Hepatocyte (in vitro differentiated cells): ENCODE data around the gene SDC3.

Experiments used
- EZH2 ChIP-seq: fragments of 200-600 bp; sonication (generic); IDR thresholded peaks from 2 replicates; pipeline ENCODE4 v1.6.1; 2016; ENCODE audit warnings: antibody characterized with exemption, mild to moderate bottlenecking, borderline replicate concordance
- EZH2phosphoT487 ChIP-seq: fragments of 200-600 bp; sonication (generic); IDR thresholded peaks from one replicate; pipeline ENCODE4 v1.6.1; 2018; ENCODE audit warnings: antibody characterized with exemption, mild to moderate bottlenecking, low read depth, moderate library complexity; ENCODE audit not compliant: unreplicated experiment, severe bottlenecking
- TF ChIP-seq, protein P1 (sequence below): fragments of 200-600 bp; sonication (generic); IDR thresholded peaks from 2 replicates; pipeline ENCODE4 v1.5.1; 2016; ENCODE audit warnings: antibody characterized with exemption, mild to moderate bottlenecking; ENCODE audit not compliant: poor library complexity

DNA sequence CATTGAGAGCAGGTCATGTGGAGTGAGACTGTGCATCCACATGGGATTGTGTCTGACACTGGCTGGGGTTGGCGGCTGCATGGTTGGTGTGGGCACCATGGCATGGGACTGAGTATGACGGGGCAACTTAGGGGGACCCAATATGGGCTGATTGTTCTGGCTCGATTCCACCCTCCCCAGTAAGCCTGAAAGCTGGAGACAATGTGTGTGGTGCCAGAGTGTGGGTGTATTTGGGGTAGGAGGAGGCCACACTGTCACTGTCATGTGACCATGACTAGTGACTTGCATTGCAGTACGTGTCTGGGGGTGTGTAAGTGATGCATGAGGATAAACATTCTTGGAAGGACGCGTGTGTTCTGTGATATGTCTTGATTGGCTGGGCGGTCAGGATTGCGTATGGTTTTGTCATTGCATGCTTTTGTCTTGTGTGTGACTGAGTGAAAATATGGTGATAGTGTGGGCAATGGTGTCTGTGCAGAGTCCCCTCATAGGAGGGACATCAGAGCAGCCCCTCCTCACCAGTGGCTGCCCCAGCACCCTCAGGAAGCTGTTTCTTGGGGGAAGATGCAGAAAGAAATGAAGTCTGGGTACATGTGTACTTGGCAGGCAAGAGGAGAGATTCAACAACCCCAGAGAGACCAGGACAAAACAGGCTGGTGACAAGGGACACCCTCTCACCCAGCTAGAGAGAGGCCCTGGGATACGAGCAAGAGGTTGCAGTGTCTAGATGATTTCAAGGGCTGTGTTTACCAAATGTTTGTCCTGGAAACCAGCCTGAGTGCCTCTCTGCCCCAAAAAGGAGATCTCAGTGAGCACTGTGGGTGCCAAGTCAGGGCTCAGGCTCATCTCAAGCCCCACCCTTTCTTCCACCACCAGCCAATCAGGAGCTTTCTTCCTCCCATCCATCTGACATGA, 36.3 kb downstream of the SDC3 start:
- TF ChIP-seq, protein P1, sequence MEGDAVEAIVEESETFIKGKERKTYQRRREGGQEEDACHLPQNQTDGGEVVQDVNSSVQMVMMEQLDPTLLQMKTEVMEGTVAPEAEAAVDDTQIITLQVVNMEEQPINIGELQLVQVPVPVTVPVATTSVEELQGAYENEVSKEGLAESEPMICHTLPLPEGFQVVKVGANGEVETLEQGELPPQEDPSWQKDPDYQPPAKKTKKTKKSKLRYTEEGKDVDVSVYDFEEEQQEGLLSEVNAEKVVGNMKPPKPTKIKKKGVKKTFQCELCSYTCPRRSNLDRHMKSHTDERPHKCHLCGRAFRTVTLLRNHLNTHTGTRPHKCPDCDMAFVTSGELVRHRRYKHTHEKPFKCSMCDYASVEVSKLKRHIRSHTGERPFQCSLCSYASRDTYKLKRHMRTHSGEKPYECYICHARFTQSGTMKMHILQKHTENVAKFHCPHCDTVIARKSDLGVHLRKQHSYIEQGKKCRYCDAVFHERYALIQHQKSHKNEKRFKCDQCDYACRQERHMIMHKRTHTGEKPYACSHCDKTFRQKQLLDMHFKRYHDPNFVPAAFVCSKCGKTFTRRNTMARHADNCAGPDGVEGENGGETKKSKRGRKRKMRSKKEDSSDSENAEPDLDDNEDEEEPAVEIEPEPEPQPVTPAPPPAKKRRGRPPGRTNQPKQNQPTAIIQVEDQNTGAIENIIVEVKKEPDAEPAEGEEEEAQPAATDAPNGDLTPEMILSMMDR = no peak
- TF ChIP-seq EZH2phosphoT487 (no peak), EZH2 (no peak)
